NCI-H1694 treated with DMSO at 0.1 percent for 48 hours (cell line): ENCODE measurements around the gene C1QTNF5.

ENCODE experiments used
- DNase-seq: peaks from one replicate; lab custom pipeline; 2025; lab: John Stamatoyannopoulos, UW

C1QTNF5 gene

GRCh38 chr11:119373059-119373920 is 32.6 kb upstream of the C1QTNF5 start:
- no peak for DNase-seq

GRCh38 chr11:119372260-119373058 is 31.8 kb upstream of the C1QTNF5 start:
- DNase-seq = no peak

GRCh38 chr11:119371778-119372182 is 31.1 kb upstream of the C1QTNF5 start:
- peak; percentile 38 for DNase-seq

GRCh38 chr11:119371067-119371601 is 30.5 kb upstream of the C1QTNF5 start:
- no peak for DNase-seq

GRCh38 chr11:119370486-119371046 is 29.9 kb upstream of the C1QTNF5 start:
- no peak for DNase-seq

GRCh38 chr11:119369132-119369925 is 28.6 kb upstream of the C1QTNF5 start:
- no peak for DNase-seq

- DNase-seq = peak; percentile 53
Measured at GRCh38 chr11:119368121-119369034, 27.7 kb upstream of the C1QTNF5 start.

- DNase-seq = no peak
Measured at GRCh38 chr11:119367661-119368120, 27.0 kb upstream of the C1QTNF5 start.

- DNase-seq = no peak
Measured at GRCh38 chr11:119366690-119367620, 26.3 kb upstream of the C1QTNF5 start.

GRCh38 chr11:119365071-119365591 is 24.4 kb upstream of the C1QTNF5 start:
- no peak for DNase-seq

- DNase-seq = no peak
Measured at GRCh38 chr11:119363851-119364590, 23.3 kb upstream of the C1QTNF5 start.

GRCh38 chr11:119363081-119363850 is 22.6 kb upstream of the C1QTNF5 start:
- no peak for DNase-seq

- DNase-seq = no peak
Measured at GRCh38 chr11:119362741-119363080, 22.0 kb upstream of the C1QTNF5 start.

GRCh38 chr11:119361941-119362725 is 21.4 kb upstream of the C1QTNF5 start:
- DNase-seq = no peak

- no peak for DNase-seq
Measured at GRCh38 chr11:119361056-119361787, 20.5 kb upstream of the C1QTNF5 start.
